ENCODE results near the gene DNPEP. TPM values are rescaled to one million over a fixed set of nuclear protein-coding genes. Genes with fewer than 3 reads are reported as not detected.

Gene DNPEP
- total RNA-seq, 2 donors from 2014 or later: 42.7 to 51.2 TPM

DNA sequence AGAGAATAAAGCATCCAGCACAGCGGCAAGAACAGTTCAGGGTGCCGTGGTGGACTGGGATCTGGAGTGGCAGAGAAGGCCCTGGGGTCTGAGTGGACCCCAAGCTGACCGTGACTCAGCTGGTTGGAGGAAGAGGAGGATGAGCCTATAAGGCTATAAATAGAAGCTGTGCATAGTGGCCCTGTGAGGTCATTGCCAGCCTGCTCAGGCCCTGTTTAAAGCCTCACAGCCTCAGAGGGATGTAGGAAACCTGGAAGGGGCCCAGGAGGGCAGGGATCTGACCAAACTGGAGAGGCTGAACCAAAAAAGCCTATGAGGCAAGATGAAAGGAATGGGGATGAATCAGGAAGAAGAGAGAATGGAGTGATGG lies 19.1 kb upstream of the DNPEP start:
- Histone ChIP-seq H3K27me3 (replicated peaks; ENCODE audit: insufficient read depth) (no peaks in the 10 kb centered on the region), H3K36me3 (no peaks in the 10 kb centered on the region), H3K9me3 (no peaks in the 10 kb centered on the region), H3K4me3 (no peak overlapping the region), H3K4me1 (ENCODE audit: control insufficient read depth in 1 of 2, low read depth in 2 of 2) (peaks cover 21 to 47% of the 10 kb centered on the region in 2 donors), H3K27ac (peak overlapping the region; percentile 97 to 98)
- TF ChIP-seq, protein P1, sequence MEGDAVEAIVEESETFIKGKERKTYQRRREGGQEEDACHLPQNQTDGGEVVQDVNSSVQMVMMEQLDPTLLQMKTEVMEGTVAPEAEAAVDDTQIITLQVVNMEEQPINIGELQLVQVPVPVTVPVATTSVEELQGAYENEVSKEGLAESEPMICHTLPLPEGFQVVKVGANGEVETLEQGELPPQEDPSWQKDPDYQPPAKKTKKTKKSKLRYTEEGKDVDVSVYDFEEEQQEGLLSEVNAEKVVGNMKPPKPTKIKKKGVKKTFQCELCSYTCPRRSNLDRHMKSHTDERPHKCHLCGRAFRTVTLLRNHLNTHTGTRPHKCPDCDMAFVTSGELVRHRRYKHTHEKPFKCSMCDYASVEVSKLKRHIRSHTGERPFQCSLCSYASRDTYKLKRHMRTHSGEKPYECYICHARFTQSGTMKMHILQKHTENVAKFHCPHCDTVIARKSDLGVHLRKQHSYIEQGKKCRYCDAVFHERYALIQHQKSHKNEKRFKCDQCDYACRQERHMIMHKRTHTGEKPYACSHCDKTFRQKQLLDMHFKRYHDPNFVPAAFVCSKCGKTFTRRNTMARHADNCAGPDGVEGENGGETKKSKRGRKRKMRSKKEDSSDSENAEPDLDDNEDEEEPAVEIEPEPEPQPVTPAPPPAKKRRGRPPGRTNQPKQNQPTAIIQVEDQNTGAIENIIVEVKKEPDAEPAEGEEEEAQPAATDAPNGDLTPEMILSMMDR (IDR thresholded peaks at IDR 0.05): no peak
- DNase-seq (ENCODE audit: low spot score) (peak; percentile 79), ATAC-seq (ENCODE audit: insufficient number of reproducible peaks, low FRiP score, low read depth) (peak; percentile 67)

DNA sequence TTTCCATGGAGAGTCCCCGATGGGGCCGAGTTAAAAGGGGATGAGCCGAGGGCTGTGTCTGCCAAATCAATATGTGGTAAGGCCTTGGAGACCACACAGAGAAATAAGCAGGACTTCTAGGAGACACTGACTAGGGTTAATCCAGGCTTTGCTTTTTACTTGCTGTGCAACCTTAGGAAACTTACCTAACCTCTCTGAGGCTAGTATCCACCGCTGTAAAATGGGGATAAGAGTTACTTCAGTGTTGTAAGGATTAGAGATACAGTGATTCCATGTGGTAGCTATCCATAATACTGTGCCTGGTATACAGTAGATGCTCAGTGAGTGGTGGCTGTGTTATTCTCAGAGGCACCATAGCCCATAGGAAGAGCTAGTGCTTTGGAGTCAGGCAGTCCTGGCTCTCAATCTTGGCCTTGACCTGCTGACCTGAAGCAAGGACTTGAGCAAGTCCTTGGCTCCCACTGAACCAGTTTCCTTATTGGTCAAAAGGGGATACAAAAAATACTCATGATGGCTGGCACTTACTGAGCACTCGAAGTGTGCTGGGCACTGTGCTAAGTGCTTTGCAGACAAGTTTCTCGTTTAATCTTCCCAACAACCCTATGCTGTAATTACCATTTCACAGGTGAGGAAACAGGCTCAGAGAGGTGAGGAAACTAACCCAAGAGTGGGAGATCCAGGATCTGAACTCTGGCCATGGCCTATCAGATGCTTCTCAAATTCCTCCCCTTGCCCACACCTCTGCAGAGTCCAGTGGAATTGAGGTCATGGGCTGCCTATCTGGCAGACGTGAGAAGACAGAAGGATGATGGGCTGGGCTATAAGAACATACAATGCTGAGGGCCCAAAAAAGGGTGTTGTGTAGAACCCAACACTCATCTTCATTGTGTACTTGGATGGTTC lies 18.5 kb upstream of the DNPEP start:
- TF ChIP-seq, protein P1 (IDR thresholded peaks at IDR 0.05): no peak
- no peaks in the 10 kb centered on the region for H3K9me3 ChIP-seq
- no peak overlapping the region for H3K4me3 ChIP-seq
- ATAC-seq (ENCODE audit: insufficient number of reproducible peaks, low FRiP score, low read depth) (no peak), DNase-seq (ENCODE audit: low spot score) (no peak)
- H3K27me3 ChIP-seq (replicated peaks; ENCODE audit: insufficient read depth): no peaks in the 10 kb centered on the region
- no peaks in the 10 kb centered on the region for H3K36me3 ChIP-seq
- H3K4me1 ChIP-seq (ENCODE audit: control insufficient read depth in 1 of 2, low read depth in 2 of 2): peaks cover 21 to 47% of the 10 kb centered on the region in 2 donors
- H3K27ac ChIP-seq: peak overlapping the region; percentile 97 to 98

DNA sequence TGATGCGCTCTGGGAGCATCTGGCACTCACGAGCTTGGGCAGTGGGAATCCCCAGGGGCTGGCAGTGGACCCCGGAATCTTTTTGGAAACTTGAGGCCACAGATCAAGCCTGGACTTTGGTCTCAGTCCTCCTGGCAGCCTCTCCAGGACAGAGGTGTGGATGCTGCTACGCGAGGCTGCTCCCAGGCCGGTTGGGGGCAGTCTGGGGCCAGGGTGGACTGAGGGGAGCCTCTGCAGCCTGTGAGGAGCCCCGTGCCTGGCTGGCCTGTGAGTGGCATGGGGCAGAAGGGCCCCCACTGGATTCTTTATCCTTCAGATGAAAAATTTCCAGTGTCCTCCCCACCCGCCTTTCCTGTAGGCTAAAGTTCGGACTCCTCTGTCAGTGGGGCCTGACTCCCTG lies 17.7 kb upstream of the DNPEP start:
- Histone ChIP-seq H3K4me1 (ENCODE audit: control insufficient read depth in 1 of 2, low read depth in 2 of 2) (peaks cover 21 to 47% of the 10 kb centered on the region in 2 donors), H3K4me3 (no peak overlapping the region), H3K27me3 (replicated peaks; ENCODE audit: insufficient read depth) (no peaks in the 10 kb centered on the region), H3K36me3 (no peaks in the 10 kb centered on the region), H3K9me3 (no peaks in the 10 kb centered on the region), H3K27ac (peak overlapping the region; percentile 97 to 98)
- TF ChIP-seq, protein P1 (IDR thresholded peaks at IDR 0.05): peak; percentile 10
- ATAC-seq (ENCODE audit: insufficient number of reproducible peaks, low FRiP score, low read depth) (no peak), DNase-seq (ENCODE audit: low spot score) (no peak)

DNA sequence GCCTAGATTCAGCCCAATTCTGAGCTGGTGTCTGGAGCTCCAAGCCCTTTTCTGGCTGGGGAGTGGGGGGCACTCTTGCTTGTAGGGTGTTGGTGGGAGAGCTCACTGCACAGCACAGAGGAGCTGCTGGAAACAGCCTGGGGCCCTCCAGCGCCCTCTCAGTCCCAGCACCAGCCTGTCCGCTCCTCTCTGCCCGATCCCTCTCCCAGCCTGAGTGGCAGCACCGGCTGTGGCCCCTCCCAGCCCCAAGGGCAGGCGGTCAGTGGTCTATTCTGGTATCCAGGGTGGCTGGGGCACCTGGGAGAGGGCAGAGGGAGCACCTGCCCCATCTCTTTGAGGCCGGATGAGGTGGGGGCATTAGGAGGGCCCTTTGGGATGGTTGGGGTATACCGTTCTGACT lies 17.2 kb upstream of the DNPEP start:
- Histone ChIP-seq H3K4me1 (ENCODE audit: control insufficient read depth in 1 of 2, low read depth in 2 of 2) (peaks cover 21 to 47% of the 10 kb centered on the region in 2 donors), H3K27me3 (replicated peaks; ENCODE audit: insufficient read depth) (no peaks in the 10 kb centered on the region), H3K27ac (peak overlapping the region; percentile 97 to 98), H3K36me3 (no peaks in the 10 kb centered on the region), H3K9me3 (no peaks in the 10 kb centered on the region), H3K4me3 (no peak overlapping the region)
- TF ChIP-seq, protein P1 (IDR thresholded peaks at IDR 0.05): no peak
- ATAC-seq (ENCODE audit: insufficient number of reproducible peaks, low FRiP score, low read depth) (no peak), DNase-seq (ENCODE audit: low spot score) (no peak)

DNA sequence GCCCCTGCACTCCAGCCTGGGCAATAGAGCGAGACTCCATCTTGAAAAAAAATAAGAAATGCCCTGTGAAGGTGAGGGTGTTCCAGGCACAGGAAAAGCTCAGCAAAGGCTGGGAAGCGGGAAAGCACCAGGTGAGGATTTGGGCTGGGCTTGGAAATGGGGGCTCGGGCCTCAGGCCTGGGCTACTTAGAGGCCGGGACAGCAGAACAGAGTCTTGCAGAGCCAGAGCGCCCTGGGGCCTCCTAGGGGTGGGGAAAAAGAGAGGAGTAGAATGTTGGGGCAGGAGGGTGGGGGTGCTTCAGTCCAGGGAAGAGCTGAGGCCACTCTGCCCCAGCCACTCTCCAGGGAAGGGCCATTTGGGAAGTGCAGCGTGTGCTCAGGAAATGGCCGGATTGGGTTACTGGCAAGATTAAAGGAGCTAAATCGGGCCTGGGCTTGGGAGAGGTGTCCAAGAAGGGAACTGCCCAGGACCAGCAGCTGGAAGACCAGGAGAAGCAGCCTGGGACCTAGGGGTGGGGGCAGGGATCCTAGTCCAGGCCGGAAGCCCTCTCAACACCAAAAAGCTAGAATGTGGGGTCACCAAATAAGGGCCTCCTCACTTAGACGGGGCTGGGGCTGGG lies 16.7 kb upstream of the DNPEP start:
- TF ChIP-seq, protein P1 (IDR thresholded peaks at IDR 0.05): peak; percentile 8
- Histone ChIP-seq H3K4me3 (no peak overlapping the region), H3K4me1 (ENCODE audit: control insufficient read depth in 1 of 2, low read depth in 2 of 2) (peaks cover 21 to 47% of the 10 kb centered on the region in 2 donors), H3K36me3 (no peaks in the 10 kb centered on the region), H3K27me3 (replicated peaks; ENCODE audit: insufficient read depth) (no peaks in the 10 kb centered on the region), H3K27ac (peak overlapping the region; percentile 97 to 98), H3K9me3 (no peaks in the 10 kb centered on the region)
- DNase-seq (ENCODE audit: low spot score) (peak; percentile 38), ATAC-seq (ENCODE audit: insufficient number of reproducible peaks, low FRiP score, low read depth) (peak; percentile 18)

All from thoracic aorta (tissue), 2 donors.